Measurements from ENCODE around the gene DNMT3A. TPM values are rescaled to one million over a fixed set of nuclear protein-coding genes. Genes with fewer than 3 reads are reported as not detected.

Gene DNMT3A
- total RNA-seq, 1 donor from 2014 or later, result 113 TPM

GRCh38 chr2:25375371-25375988, 33.8 kb upstream of the DNMT3A start:
- no peak for DNase-seq (ENCODE audit: low read depth, low spot score)
- peaks cover 12% of the 10 kb centered on the region for H3K36me3 Mint-ChIP-seq (ENCODE audit: low read depth)
- no peak for TF ChIP-seq CTCF (conservative IDR thresholded peaks at IDR 0.05)
- H3K4me1 Mint-ChIP-seq, result peaks cover 34% of the 10 kb centered on the region
- H3K27me3 Mint-ChIP-seq (ENCODE audit: low read depth), result no peaks in the 10 kb centered on the region
- H3K4me3 Mint-ChIP-seq, result no peak overlapping the region
- no peaks in the 10 kb centered on the region for H3K9me3 Mint-ChIP-seq
- no peak overlapping the region for H3K27ac Mint-ChIP-seq (ENCODE audit: unreplicated experiment)

- no peak overlapping the region for H3K4me3 Mint-ChIP-seq
These were observed 33.1 kb upstream of the DNMT3A start for GRCh38 chr2:25374827-25375226.

GRCh38 chr2:25374411-25374810, 32.7 kb upstream of the DNMT3A start:
- Mint-ChIP-seq H3K27ac (ENCODE audit: unreplicated experiment) (no peak overlapping the region), H3K36me3 (ENCODE audit: low read depth) (peaks cover 9% of the 10 kb centered on the region), H3K9me3 (no peaks in the 10 kb centered on the region), H3K27me3 (ENCODE audit: low read depth) (no peaks in the 10 kb centered on the region), H3K4me1 (peaks cover 38% of the 10 kb centered on the region), H3K4me3 (no peak overlapping the region)
- no peak for TF ChIP-seq CTCF (conservative IDR thresholded peaks at IDR 0.05)
- no peak for DNase-seq (ENCODE audit: low read depth, low spot score)

More at GRCh38 chr2:25374827-25375226, 33.1 kb upstream of the DNMT3A start:
- Mint-ChIP-seq H3K4me1 (peaks cover 38% of the 10 kb centered on the region), H3K9me3 (no peaks in the 10 kb centered on the region), H3K36me3 (ENCODE audit: low read depth) (peaks cover 11% of the 10 kb centered on the region), H3K27ac (ENCODE audit: unreplicated experiment) (no peak overlapping the region), H3K27me3 (ENCODE audit: low read depth) (no peaks in the 10 kb centered on the region)
- no peak for DNase-seq (ENCODE audit: low read depth, low spot score)
- TF ChIP-seq CTCF (conservative IDR thresholded peaks at IDR 0.05), result no peak

GRCh38 chr2:25373269-25373981, 31.7 kb upstream of the DNMT3A start:
- Mint-ChIP-seq H3K4me1 (peaks cover 38% of the 10 kb centered on the region), H3K4me3 (no peak overlapping the region), H3K36me3 (ENCODE audit: low read depth) (peaks cover 5% of the 10 kb centered on the region), H3K27ac (ENCODE audit: unreplicated experiment) (no peak overlapping the region), H3K9me3 (no peaks in the 10 kb centered on the region), H3K27me3 (ENCODE audit: low read depth) (no peaks in the 10 kb centered on the region)
- DNase-seq (ENCODE audit: low read depth, low spot score), result no peak
- no peak for TF ChIP-seq CTCF (conservative IDR thresholded peaks at IDR 0.05)

- TF ChIP-seq CTCF (conservative IDR thresholded peaks at IDR 0.05), result no peak
- Mint-ChIP-seq H3K36me3 (ENCODE audit: low read depth) (peaks cover 5% of the 10 kb centered on the region), H3K4me1 (peaks cover 35% of the 10 kb centered on the region), H3K4me3 (no peak overlapping the region), H3K27ac (ENCODE audit: unreplicated experiment) (peak overlapping the region; percentile 84), H3K27me3 (ENCODE audit: low read depth) (no peaks in the 10 kb centered on the region), H3K9me3 (no peaks in the 10 kb centered on the region)
- no peak for DNase-seq (ENCODE audit: low read depth, low spot score)
These were observed 30.9 kb upstream of the DNMT3A start for GRCh38 chr2:25372405-25373268.
